Measurements from ENCODE around the gene HLA-DMB.
"Not testable (repeated sequence)": the region's sequence is repeated elsewhere in the genome, so short reads cannot be mapped to it uniquely, and the experiment has no call there.

Gene HLA-DMB

DNA sequence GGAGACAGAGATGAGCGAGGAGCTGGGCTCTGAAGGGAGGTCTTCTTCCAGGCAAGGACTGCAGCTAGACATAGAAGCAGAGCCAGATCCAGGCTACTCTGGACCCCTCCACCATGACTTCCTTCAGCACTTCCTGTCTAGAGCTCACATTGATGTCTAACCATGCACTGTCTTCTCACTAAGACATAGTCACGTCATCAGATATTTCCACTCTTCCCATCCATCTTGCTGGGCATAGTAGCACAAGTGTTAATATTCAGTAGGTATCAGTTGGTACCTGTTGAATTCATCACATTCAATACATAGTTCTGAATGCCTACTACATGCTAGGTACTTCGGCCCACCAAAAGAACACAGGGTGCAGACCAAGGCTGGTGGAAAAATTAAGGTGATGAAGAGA is 9.2 kb upstream of the HLA-DMB start:
- DNase-seq (ENCODE audit: low read depth in 1 of 2, low spot score in 1 of 2) = no peak

DNA sequence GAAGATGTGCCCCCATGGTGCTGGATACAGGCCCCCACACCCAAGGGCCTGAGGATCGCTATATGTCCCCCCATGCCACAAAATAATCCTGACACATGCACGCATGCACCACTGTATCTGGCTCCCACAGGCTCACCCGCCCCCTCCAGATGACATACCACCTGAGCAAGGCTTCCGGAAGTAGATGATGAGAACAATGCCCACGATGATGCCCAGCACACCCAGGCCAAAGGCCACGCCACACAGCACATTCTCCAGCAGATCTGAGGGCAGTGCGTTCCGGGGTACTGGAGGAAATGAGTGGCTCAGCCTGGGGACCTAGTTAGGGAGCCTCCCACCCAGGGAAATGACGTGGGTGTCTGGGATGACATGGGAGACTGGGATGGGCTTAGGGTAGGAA is 8.3 kb upstream of the HLA-DMB start:
- DNase-seq (ENCODE audit: low read depth in 1 of 2, low spot score in 1 of 2) = no peak

DNA sequence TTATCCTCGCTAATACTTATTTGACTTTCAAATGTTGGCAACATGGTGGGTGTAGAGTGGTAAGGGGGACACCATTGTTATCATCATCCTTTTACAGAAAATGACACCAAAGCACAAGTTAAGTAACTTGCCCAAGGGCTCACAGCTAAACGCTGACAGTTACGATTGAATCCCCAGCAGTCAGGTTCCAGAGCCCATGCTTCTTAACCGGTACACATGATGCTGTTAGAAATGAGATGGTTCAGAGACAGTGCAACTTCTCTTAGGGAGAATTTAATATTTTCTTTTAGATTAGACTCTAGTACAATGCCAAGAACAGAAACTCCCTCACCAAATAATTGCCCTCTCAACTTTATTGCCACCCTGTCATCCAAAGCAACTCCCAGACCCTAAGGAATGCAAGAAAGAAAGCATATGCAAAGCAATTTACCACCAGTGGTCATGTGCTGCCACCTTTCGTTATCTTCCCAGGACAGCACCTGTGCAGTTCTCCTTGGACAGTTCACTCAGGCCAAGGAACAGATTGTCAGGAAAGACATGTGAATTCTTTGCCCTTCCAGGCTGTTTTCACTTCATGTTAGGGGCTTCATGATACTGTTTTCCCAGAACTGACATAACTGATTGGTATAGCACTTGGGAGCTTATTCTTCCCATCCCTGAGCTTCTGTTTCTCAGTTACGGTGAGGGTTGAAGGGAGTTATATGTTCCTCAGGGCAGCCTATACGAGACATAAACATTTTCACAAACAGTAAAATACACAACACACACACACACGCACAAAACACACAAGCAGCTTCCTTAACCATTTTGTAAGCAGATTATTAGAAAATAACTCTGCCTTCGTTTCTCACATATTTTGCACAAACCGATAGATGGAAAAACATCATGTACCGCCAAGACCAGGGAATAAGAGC is 7.0 kb upstream of the HLA-DMB start:
- DNase-seq (ENCODE audit: low read depth in 1 of 2, low spot score in 1 of 2) = no peak

DNA sequence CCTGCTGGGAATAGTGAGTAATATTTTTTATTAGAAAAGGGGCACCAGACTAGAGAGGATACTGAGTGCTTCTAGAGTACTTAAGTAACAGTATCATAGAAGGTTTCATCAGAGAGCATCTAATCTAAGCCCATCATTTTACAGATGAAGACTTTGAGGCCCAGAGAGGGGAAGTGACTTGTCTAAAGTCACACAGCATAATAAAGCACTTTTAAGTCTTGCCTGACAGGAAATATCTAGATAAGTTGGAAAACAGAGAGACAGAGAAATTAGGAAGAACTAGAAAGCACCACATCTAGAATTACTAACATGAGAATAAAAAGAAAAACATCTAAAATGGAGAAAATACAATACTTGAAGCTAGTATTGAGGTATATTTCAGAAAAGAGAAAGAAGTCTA is 6.1 kb upstream of the HLA-DMB start:
- no peak for DNase-seq (ENCODE audit: low read depth in 1 of 2, low spot score in 1 of 2)

DNA sequence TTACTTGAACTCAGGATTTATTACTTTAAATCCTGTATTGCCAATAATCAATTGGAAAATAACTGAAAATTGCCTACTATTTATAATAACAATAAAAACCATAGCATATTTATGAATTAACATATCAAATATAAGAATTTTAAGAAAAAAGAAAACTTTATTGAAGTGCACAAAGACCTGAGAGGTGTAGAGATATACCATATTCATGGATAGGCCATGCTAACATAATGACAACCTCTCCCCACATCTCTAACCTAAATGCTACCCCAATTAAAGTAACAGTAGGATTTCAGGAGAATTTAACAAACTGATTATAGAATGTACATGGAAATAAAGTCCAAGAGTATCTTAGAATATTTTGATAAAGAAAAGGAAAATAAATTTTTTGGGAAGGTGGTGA is 5.1 kb upstream of the HLA-DMB start:
- DNase-seq (ENCODE audit: low read depth in 1 of 2, low spot score in 1 of 2) = no peak

DNA sequence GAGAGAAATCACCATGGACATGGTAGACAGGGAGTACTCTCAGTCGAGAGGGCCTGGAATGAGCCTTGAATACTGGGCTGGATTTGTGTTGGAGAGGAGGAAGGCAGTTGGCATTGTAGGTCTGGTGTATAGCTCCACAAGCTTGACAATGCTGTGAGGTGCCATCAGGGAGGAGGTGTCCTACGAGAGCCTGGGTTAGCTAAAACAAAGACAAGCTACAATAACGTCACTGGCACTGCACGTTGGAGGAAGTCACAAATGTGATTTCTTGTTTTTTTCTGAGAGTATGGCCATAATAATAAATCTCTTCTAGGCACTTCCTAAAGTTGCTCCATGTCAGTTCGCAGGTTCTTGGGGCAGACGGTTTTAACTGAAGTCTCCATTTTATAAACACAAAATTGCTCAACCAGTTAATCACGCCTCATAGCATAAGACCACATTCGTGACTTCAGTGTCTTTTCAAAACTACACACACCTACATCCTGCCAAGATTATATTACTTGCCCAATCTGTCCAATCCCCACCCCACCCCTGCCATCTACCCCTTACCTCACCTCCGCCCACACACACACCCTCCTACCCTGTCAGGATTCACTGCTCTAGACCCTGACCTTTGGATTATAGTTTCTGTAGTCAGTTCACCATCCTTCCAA is 4.4 kb upstream of the HLA-DMB start:
- no peak for DNase-seq (ENCODE audit: low read depth in 1 of 2, low spot score in 1 of 2)

DNA sequence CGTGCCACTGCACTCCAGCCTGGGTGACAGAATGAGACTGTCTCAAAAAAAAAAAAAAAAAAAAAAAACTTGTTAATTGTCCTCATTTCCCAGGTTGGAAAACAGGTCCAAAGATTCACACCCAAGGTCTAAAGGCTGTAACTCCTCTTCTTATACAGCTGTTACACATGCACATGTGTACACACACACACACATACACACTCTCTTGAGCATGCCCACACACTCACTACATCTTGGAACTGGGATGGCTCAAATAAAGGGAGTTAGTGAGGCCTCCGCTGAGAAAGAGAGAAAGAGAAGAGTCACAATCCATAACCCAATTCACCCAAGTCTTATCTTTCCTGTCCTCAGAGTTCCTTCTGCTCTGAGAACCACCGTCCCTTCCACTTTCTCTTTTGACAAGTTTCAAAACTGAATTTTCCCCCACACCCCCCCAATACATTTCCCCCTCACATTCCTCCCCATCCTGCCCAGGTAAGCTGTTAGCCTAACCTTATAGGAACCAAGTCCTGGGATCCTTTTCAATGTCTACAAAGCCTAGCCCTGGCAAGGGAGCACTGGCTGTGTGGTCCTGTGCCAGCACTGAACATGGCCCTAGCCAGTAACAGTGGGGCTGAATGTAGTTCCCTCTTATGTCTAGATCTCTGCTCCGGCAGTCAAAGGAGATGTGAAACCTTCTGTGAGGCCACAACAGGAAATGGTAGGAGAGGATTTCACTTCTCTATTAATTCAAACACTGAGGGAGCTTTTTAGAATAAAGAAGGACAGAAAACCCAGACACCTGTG is 3.2 kb upstream of the HLA-DMB start:
- peak in 1 of 2 donors; percentile 40 for DNase-seq (ENCODE audit: low read depth in 1 of 2, low spot score in 1 of 2)

DNA sequence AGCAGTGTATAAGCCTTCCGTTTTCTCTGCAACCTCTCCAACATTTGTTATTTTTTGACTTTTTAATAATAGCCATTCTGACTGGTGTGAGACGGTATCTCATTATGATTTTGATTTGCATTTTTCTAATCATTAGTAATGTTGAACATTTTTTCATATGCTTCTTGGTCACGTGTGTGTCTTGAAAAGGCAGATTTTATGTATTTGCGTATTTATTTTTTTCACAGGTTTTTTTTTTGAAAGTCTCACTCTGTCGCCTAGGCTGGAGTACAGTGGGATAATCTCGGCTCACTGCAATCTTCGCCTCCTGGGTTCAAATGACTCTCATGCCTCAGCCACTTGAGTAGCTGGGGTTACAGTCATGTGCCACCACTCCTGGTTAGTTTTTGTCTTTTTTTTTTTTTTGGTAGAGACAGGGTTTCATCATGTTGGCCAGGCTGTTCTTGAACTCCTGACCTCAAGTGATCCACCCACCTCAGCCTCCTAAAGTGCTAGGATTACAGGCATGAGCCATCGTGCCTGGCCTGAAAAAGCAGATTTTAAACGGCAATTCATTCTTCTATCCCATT is 1.8 kb upstream of the HLA-DMB start:
- not testable (repeated sequence) for DNase-seq (ENCODE audit: low read depth in 1 of 2, low spot score in 1 of 2)

DNA sequence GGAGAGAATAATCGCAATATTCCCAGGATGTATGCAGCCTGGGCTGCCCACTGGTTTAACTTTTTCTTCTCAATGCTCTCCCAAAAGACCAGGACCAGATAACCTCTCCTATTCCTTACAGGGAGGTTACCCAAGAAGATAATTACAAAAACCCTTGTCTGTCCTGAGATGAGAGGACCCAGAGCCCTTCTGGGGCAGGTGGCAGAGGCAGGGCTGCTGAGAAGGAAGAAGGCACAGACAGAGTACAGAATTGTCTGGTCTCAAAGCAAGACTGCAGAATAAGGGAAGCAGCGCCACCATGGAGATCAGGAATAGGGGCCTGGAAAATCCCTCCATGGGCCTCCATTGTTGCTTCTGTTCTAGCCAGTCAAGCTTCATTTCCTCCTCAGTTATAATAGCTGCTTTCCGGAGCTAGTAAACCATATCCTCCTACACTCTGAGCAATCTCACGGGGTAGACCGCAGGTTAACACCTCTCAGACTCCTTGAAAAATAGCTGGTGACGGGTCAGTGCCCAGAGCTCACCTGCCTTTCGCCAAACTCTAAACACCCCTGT is 463 bp upstream of the HLA-DMB start:
- peak in 1 of 2 donors; percentile 47 for DNase-seq (ENCODE audit: low read depth in 1 of 2, low spot score in 1 of 2)

DNA sequence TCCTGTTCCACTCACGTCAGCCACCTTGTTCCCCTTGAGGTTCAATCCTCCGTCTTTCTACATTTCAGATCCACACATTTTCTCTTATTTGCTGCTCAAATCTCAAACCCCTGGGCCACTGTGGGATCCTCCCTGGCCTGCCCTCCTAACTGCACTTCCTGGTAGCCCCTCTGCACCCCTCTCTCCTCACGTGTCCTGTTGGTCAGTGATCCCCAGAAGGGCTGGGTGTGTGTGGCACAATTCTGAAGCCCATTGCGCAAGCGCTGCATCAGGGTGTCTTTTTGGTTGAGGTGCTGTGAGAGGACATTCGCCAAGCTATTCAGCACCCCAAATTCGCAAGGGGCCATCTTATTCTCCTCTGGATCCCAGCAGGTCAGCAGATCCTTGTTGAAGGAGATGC is 2.3 kb downstream of the HLA-DMB start:
- no peak for DNase-seq (ENCODE audit: low read depth in 1 of 2, low spot score in 1 of 2)

DNA sequence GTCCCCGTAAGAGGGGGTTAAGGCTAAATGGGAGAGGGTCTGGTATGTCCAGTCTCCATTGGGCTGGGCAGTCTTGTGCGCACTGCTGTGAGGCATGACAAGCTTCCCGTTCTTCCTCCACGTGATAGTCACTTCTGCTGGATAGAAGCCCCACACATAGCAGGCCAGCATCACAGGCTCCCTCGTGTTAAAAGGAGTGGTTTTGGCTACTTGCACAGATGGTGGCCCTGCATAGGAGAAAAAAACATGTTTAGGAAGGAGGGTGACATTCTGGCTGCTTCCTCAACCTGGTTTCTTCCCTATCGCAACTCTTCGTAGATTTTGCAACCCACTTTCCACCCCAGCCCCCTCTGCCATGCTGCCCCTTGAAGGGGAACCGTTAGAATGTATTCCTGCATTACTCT is 3.6 kb downstream of the HLA-DMB start:
- no peak for DNase-seq (ENCODE audit: low read depth in 1 of 2, low spot score in 1 of 2)

DNA sequence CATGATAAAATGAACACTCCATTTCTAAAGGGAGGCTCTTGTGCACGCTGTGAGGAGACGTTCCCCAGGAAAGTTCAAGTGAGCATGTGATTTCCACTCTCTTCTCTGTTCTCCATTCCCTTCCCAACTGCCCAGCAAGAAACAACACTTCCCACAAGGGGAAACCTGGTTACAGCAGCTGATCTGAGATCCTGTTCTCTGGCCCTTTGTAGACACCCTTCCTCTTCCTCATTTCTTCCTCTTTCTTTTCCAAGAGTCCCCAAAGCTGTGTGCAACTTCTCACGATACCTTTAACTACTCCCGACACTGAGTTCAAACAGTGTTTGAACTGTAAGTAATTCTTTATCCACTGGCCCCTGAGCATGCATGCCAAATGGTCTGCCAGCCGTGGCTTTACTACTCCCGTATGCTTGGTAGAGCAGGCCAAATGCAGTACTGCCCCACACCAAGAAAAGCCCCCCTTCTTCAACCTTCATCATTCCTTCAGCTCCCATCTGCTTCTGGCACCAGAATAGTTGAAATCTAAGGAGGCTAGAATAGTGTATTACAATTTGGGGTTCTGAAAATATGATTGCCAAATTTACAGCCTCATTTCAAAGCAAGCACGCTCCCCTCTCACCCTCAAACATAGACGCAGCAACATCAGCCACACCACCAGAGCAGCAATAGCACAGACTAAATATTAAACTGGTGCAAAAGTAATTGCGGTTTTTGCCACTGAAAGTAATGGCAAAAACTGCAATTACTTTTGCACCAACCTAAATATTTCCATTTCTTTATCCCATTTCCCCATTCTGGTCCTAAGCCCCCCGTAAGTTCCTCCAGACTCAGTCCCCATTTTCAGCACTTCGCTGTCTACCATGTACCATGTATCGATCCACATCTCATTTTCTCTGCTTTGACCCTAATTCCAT is 4.3 kb downstream of the HLA-DMB start:
- no peak for DNase-seq (ENCODE audit: low read depth in 1 of 2, low spot score in 1 of 2)

DNA sequence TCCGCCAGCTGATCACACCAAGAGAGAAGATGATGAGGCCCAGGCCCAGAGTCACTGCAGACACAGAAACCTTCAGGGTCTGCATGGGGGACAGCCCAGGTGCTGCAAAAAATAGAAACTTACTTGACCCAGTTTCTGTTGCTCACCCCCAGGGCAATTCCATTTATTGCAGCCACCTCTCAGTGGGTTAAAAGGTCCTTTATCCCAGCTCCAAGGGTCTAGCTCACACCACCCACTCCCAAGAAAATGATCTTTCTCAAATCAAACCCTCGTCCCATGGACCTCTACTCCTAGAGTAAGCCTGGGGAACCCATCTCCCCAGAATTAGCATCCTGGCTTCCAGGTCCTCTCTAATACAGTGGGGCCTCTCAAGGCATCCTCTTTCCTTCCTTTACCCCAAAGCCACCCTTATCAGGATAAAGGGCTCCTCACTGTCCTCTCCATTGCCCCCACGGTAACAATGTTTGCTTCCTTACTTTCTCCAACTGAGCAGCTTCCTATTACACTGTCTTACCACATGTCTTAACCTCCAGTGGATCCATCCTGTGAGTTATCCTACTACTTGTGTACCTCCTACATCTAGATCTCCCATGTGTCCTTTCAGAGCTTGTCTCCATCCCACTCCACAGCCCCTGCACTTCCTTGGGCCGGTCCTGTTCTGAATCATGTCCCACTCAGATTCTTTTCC is 5.1 kb downstream of the HLA-DMB start:
- no peak for DNase-seq (ENCODE audit: low read depth in 1 of 2, low spot score in 1 of 2)

DNA sequence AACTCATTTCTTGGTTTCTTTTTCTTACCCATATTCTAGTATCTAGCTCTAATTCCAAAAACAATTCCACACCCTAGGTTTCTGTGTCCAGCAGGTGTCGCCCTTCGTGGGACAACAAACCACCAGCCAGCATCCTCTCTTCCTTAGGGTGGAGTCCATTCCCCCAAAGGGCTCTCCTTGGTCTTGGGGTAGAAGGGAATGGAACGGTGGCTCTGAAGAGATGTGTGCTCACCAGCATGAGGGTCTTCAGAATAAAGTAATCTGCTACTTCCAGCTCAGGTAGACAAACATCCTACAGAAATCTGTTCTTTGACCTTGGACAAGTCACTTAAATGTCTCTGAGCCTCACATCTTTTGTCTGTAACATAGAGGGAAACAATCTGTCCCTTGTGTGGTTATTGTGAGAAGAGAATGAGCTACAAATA is 7.2 kb downstream of the HLA-DMB start:
- DNase-seq (ENCODE audit: low read depth in 1 of 2, low spot score in 1 of 2) = peak; percentile 63 to 69

DNA sequence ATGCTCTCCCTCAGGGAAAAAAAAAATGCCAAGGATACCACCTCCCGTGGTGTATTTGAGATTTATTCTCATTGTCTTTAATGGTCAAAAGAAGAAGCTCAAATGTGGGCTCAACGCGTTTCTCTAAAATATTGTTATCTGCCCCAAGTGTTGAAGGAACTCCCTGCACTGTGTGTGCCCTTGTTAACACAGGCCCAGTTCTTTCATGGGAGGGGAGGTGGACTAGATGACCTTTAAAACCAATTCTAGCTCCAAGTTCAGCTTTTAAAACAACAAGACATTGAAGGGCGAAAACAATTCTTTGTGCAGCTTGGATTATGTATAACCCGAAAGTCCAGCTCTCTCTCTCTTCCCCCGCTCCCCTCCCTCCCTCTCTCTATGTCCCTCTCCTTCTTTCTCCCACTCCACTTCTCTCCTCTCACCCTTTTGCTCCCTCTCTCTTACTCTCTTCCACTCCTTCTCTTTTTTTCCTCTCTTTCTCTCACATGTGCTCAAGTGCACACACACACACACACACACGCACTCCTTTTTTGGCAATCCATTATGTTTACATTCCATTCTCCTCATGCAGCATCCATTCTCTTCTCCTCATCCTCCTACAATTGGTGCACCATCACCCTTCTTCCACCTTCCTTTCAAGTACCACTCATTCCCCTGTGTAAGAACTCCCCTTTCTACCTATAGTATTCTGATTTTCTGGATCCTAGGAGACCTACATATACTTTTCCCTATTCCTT is 8.5 kb downstream of the HLA-DMB start:
- DNase-seq (ENCODE audit: low read depth in 1 of 2, low spot score in 1 of 2) = no peak

DNA sequence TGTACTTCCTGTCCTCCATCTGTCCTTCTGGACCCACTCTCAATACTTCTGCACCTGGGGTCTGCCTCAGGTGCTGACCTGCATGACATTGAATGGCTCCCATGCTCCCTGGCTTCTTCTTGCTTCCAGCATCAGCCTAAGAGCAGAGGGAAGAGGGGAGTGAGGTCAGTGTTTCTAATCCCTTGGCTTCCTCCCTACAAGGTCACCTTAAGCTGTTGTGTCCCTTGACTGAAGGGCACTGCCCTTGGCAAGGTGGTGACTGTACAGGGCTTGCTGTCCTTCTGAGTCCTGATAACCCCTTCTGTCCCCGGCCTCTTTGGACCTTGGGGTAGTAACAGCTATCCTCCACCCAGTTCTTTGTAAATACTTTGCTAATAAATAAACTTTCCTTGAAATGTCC is 9.6 kb downstream of the HLA-DMB start:
- no peak for DNase-seq (ENCODE audit: low read depth in 1 of 2, low spot score in 1 of 2)

DNA sequence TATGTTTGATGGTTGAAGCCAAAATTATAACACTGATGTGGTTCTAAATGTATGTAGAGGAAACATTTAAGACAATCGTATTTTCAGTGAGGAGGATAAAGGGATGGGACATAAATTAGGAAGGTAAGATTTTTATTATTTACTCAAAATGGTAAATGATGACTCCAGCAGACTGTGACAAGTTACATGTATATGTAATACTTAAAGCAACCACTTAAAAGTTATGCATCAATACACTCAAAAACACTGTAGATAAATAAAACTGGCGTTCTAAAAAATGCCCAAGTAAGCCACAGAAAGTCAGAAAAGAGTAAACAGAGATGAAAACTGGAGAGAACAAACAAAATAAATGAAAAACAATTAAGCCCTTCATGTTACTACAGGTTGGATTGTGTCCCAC is 18.7 kb downstream of the HLA-DMB start:
- DNase-seq (ENCODE audit: low read depth in 1 of 2, low spot score in 1 of 2) = no peak

DNA sequence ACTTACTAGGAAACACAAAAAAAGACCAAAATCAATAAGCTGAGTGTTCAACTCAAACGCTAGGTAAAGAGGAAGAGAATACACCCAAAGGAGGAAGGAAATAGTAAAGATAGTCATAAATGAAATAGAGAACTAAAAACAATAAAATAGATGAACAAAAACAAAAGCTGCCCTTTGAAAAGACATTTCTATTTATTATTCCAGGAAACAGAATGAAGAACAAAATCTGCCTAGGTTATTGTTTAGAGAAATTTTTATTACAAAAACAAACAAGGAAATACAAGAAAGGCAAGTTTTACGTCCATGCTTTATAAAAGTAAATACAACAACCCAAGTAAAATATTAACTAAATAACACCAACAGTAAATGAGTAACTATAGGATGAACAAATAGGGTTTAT is 20.1 kb downstream of the HLA-DMB start:
- no peak for DNase-seq (ENCODE audit: low read depth in 1 of 2, low spot score in 1 of 2)

DNA sequence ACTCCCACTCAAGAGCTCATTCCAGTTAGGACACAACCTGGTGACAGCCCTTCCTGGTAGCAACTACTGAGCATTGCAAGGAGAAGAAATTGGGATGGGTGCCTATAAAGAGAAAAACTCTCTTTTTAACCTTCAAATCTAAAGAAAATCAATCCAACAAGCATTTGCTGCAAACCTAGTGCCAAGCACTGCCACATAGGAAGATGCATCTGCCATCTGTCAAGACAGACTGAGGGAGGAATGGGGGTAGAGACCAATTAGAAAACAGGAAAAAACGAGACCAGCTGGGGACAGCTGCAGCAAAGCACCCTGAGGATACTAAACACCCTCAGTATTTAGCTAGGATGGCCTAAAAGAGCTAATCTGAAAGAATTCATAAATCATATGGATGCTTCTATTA is 27.9 kb downstream of the HLA-DMB start:
- no peak for DNase-seq (ENCODE audit: low read depth in 1 of 2, low spot score in 1 of 2)

All from activated CD4-positive, alpha-beta T cell treated with anti-CD3 and anti-CD28 coated beads, Interleukin-2, amount 50 U/mL, for 24 hours (primary cell).